Activated B cell treated with CpG ODN at 0.5 μM for 24 hours (primary cell): ENCODE measurements around the gene SELENOF. TPM values are rescaled to one million over a fixed set of nuclear protein-coding genes. Genes with fewer than 3 reads are reported as not detected.
"Not testable (repeated sequence)": the region's sequence is repeated elsewhere in the genome, so short reads cannot be mapped to it uniquely, and the experiment has no call there.

Experiments
- ATAC-seq: fragments of 200-7000 bp; cut with Tn5 transposase; one replicate; pipeline ENCODE4 v1.10.0; 2021; ENCODE audit warnings: low read depth, mild to moderate bottlenecking, moderate library complexity
- CTCF ChIA-PET: fragments of 350-600 bp; sonication (Branson Sonifier 250); formaldehyde crosslinking; loops from one replicate; lab custom pipeline; 2021; ENCODE audit warnings: antibody characterized with exemption; lab: Charles Lee
- POLR2A ChIA-PET: fragments of 350-600 bp; sonication (Branson Sonifier 250); formaldehyde crosslinking; loops from one replicate; lab custom pipeline; 2021; ENCODE audit warnings: antibody characterized with exemption; lab: Charles Lee
- DNase-seq: peaks from one replicate; pipeline ENCODE4 v3.0.0; 2022
- H3K27ac Mint-ChIP-seq: one replicate; pipeline ENCODE4 v1.8.0; 2020; ENCODE audit warnings: mixed read lengths
- H3K27me3 Mint-ChIP-seq: one replicate; pipeline ENCODE4 v1.8.0; 2021; ENCODE audit warnings: mixed read lengths
- H3K36me3 Mint-ChIP-seq: one replicate; pipeline ENCODE4 v1.8.0; 2021; ENCODE audit warnings: low read depth, mixed read lengths
- H3K4me1 Mint-ChIP-seq: one replicate; pipeline ENCODE4 v1.8.0; 2021; ENCODE audit warnings: mixed read lengths
- H3K4me3 Mint-ChIP-seq: one replicate; pipeline ENCODE4 v1.8.0; 2020; ENCODE audit warnings: mild to moderate bottlenecking, mixed read lengths
- H3K9me3 Mint-ChIP-seq: one replicate; pipeline ENCODE4 v1.8.0; 2020; ENCODE audit warnings: mixed read lengths
- CTCF ChIP-seq: fragments of 200-600 bp; IDR thresholded peaks from one replicate; pipeline ENCODE4 v1.8.0; 2022; ENCODE audit warnings: antibody characterized with exemption, mild to moderate bottlenecking
- intact Hi-C: fragments of 100-400 bp; cut with micrococcal nuclease; formaldehyde crosslinking; loops from one replicate; pipeline ENCODE4 v1.15.1; 2024
- total RNA-seq: library from RNA; stranded (reverse); gene quantifications from 2 replicates; pipeline ENCODE4 v1.2.3, GENCODE V29; 2022

Gene SELENOF
- total RNA-seq, 1 donor from 2014 or later, result 172 TPM

DNA sequence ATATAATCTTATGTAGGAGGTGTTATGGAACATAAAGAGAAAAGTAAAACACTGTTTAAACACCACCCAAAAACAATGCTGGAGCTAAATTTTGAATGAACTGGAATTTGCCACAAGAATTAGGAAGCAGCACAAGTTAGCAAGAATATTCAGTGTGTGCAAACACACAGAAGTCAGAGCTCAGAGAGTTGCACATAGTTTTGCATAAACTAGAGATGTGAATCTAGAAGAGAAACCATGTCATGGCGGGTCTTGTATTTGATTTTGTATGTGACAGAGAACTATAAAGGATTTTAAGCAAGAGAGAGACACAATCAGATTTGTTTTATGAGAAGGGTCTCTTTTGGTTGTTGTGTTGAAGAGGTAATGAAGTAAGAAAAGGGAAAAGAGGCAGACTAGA is 38.2 kb downstream of the SELENOF start:
- no peak overlapping the region for H3K4me3 Mint-ChIP-seq
- peaks cover 43% of the 10 kb centered on the region for H3K36me3 Mint-ChIP-seq
- no peak for TF ChIP-seq CTCF
- ATAC-seq (no peak), DNase-seq (no peak)
- ChIA-PET POLR2A (no interaction called here), CTCF (no interaction called here)
- no peaks in the 10 kb centered on the region for H3K9me3 Mint-ChIP-seq
- peaks cover 7% of the 10 kb centered on the region for H3K4me1 Mint-ChIP-seq
- no peaks in the 10 kb centered on the region for H3K27me3 Mint-ChIP-seq
- peak overlapping the region; percentile 36 for H3K27ac Mint-ChIP-seq
- intact Hi-C loops, result loop anchor here (2.0 kb wide), 1 partner anchor 17 kb away; no protein-coding TSS in a partner anchor

GRCh38 chr1:86872086-86872485 is 41.8 kb downstream of the SELENOF start:
- DNase-seq (no peak), ATAC-seq (no peak)
- no peaks in the 10 kb centered on the region for H3K27me3 Mint-ChIP-seq
- TF ChIP-seq CTCF, result no peak
- intact Hi-C loops, result no loop called here
- peaks cover 32% of the 10 kb centered on the region for H3K36me3 Mint-ChIP-seq
- no peaks in the 10 kb centered on the region for H3K9me3 Mint-ChIP-seq
- no peak overlapping the region for H3K27ac Mint-ChIP-seq
- H3K4me3 Mint-ChIP-seq, result no peak overlapping the region
- ChIA-PET CTCF (no interaction called here), POLR2A (interaction anchor here (0.6 kb wide), 1 partner anchor 174 kb away, joined by 3 read pairs; no protein-coding TSS in a partner anchor)
- H3K4me1 Mint-ChIP-seq, result peaks cover 26% of the 10 kb centered on the region

- H3K27me3 Mint-ChIP-seq, result no peaks in the 10 kb centered on the region
- no peak for TF ChIP-seq CTCF
- ATAC-seq, result no peak
- DNase-seq, result no peak
- POLR2A ChIA-PET, result no interaction called here
- peaks cover 32% of the 10 kb centered on the region for H3K36me3 Mint-ChIP-seq
- no peaks in the 10 kb centered on the region for H3K9me3 Mint-ChIP-seq
- H3K27ac Mint-ChIP-seq, result no peak overlapping the region
- intact Hi-C loops, result no loop called here
- CTCF ChIA-PET, result no interaction called here
- peaks cover 35% of the 10 kb centered on the region for H3K4me1 Mint-ChIP-seq
- no peak overlapping the region for H3K4me3 Mint-ChIP-seq
These were observed 42.9 kb downstream of the SELENOF start for GRCh38 chr1:86871001-86871400.

- ATAC-seq, result no peak
- Mint-ChIP-seq H3K4me3 (no peak overlapping the region), H3K36me3 (peaks cover 27% of the 10 kb centered on the region), H3K27ac (peak overlapping the region; percentile 27), H3K27me3 (no peaks in the 10 kb centered on the region), H3K9me3 (no peaks in the 10 kb centered on the region), H3K4me1 (peaks cover 44% of the 10 kb centered on the region)
- POLR2A ChIA-PET, result interaction anchor here (0.6 kb wide), 2 partner anchors 46 to 47 kb away, joined by 3 read pairs; partner anchors contain the start of genes HS2ST1 and SELENOF
- no peak for DNase-seq
- no peak for TF ChIP-seq CTCF
- intact Hi-C loops, result loop anchor here (2.0 to 5.0 kb wide), 2 partner anchors 16 to 166 kb away; partner anchors contain the start of gene SH3GLB1
- CTCF ChIA-PET, result no interaction called here
These were observed 45.4 kb downstream of the SELENOF start for GRCh38 chr1:86868477-86868876.

DNA sequence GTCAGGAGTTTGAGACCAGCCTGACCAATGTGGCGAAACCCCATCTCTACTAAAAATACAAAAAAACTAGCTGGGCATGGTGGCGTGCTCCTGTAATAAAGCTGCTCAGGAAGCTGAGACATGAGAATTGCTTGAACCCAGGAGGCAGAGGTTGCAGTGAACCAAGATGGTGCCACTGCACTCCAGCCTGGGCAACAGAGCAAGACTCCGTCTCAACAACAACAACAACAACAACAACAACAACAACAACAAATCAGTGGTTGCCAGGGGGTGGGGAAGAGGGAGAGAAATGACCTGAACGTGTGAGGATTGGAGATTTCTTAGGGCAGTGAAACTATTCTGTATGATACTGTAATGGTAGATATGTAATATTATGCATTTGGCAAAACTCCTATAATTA is 46.6 kb downstream of the SELENOF start:
- Mint-ChIP-seq H3K27ac (peak overlapping the region; percentile 62), H3K36me3 (peaks cover 31% of the 10 kb centered on the region), H3K4me1 (peaks cover 44% of the 10 kb centered on the region)
- intact Hi-C loops, result loop anchor here (2.0 to 5.0 kb wide), 2 partner anchors 165 to 250 kb away; partner anchors contain the start of gene SH3GLB1
- H3K27me3 Mint-ChIP-seq, H3K9me3 Mint-ChIP-seq, H3K4me3 Mint-ChIP-seq, DNase-seq, ATAC-seq, CTCF ChIA-PET: not testable (repeated sequence)
- POLR2A ChIA-PET, result interaction anchor here (0.6 kb wide), 1 partner anchor 26 kb away, joined by 5 read pairs; no protein-coding TSS in a partner anchor
